ENCODE results near the gene CXCR6. TPM values are rescaled to one million over a fixed set of nuclear protein-coding genes. Genes with fewer than 3 reads are reported as not detected.

The CXCR6 gene
- polyA plus RNA-seq, 1 donor from 2014 or later: not detected

- no peak overlapping the region for H3K27ac ChIP-seq (ENCODE audit: low read length)
These were observed 31.6 kb upstream of the CXCR6 start for GRCh38 chr3:45911511-45912226.

GRCh38 chr3:45912435-45912834, 30.8 kb upstream of the CXCR6 start:
- H3K36me3 ChIP-seq (ENCODE audit: insufficient read depth, low read length): no peaks in the 10 kb centered on the region
- no peak overlapping the region for H3K27ac ChIP-seq (ENCODE audit: low read length)
- TF ChIP-seq MXI1 (conservative IDR thresholded peaks at IDR 0.05; ENCODE audit: poor library complexity, severe bottlenecking) (no peak), TAF1 (IDR thresholded peaks at IDR 0.05; ENCODE audit: low read depth) (no peak), REST (IDR thresholded peaks at IDR 0.05; ENCODE audit: borderline replicate concordance) (no peak), EZH2 (IDR thresholded peaks at IDR 0.05; ENCODE audit: borderline replicate concordance, insufficient read depth, low read length, poor library complexity, severe bottlenecking) (no peak), EP300 (conservative IDR thresholded peaks at IDR 0.05; ENCODE audit: poor library complexity, severe bottlenecking) (no peak), CTCF (IDR thresholded peaks at IDR 0.05; ENCODE audit: poor library complexity, severe bottlenecking) (no peak)

More at GRCh38 chr3:45911511-45912226, 31.6 kb upstream of the CXCR6 start:
- Histone ChIP-seq H4K20me1 (ENCODE audit: insufficient read depth) (no peaks in the 10 kb centered on the region), H3K4me3 (ENCODE audit: low read length) (no peak overlapping the region), H3F3A (ENCODE audit: insufficient read depth, low read length, poor library complexity, severe bottlenecking) (no peaks in the 10 kb centered on the region), H3K9me3 (ENCODE audit: low read length) (no peaks in the 10 kb centered on the region), H3K36me3 (ENCODE audit: insufficient read depth, low read length) (no peaks in the 10 kb centered on the region), H3K9me2 (ENCODE audit: insufficient read depth, low read length) (no peaks in the 10 kb centered on the region), H3K79me2 (replicated peaks; ENCODE audit: insufficient read depth, low read length) (no peaks in the 10 kb centered on the region), H3K27me3 (ENCODE audit: insufficient read depth, low read depth, low read length) (no peaks in the 10 kb centered on the region), H3K4me2 (ENCODE audit: low read length) (no peak overlapping the region), H2AFZ (ENCODE audit: low read depth, low read length) (no peak overlapping the region), H3K9ac (ENCODE audit: low read length) (no peak overlapping the region)
- TF ChIP-seq CTCF (IDR thresholded peaks at IDR 0.05; ENCODE audit: poor library complexity, severe bottlenecking) (no peak), REST (IDR thresholded peaks at IDR 0.05; ENCODE audit: borderline replicate concordance) (no peak), MXI1 (conservative IDR thresholded peaks at IDR 0.05; ENCODE audit: poor library complexity, severe bottlenecking) (no peak), SMC3 (conservative IDR thresholded peaks at IDR 0.05; ENCODE audit: poor library complexity) (no peak)

More at GRCh38 chr3:45912435-45912834, 30.8 kb upstream of the CXCR6 start:
- H4K20me1 ChIP-seq (ENCODE audit: insufficient read depth): no peaks in the 10 kb centered on the region
- H3F3A ChIP-seq (ENCODE audit: insufficient read depth, low read length, poor library complexity, severe bottlenecking): no peaks in the 10 kb centered on the region
- no peak overlapping the region for H2AFZ ChIP-seq (ENCODE audit: low read depth, low read length)
- H3K9ac ChIP-seq (ENCODE audit: low read length): no peak overlapping the region
- H3K9me2 ChIP-seq (ENCODE audit: insufficient read depth, low read length): no peaks in the 10 kb centered on the region
- no peak overlapping the region for H3K4me2 ChIP-seq (ENCODE audit: low read length)
- no peaks in the 10 kb centered on the region for H3K27me3 ChIP-seq (ENCODE audit: insufficient read depth, low read depth, low read length)
- H3K9me3 ChIP-seq (ENCODE audit: low read length): no peaks in the 10 kb centered on the region
- H3K79me2 ChIP-seq (replicated peaks; ENCODE audit: insufficient read depth, low read length): no peaks in the 10 kb centered on the region
- H3K4me3 ChIP-seq (ENCODE audit: low read length): no peak overlapping the region

Data from neural cell (in vitro differentiated cells).